GM19463 (cell line): ENCODE results near the gene HLA-B.

Experiments
- ATAC-seq: cut with Tn5 transposase; IDR thresholded peaks from one replicate; pipeline ENCODE4 v1.9.1; 2021; ENCODE audit warnings: mild to moderate bottlenecking, moderate library complexity; ENCODE audit not compliant: unreplicated experiment

The HLA-B gene

DNA sequence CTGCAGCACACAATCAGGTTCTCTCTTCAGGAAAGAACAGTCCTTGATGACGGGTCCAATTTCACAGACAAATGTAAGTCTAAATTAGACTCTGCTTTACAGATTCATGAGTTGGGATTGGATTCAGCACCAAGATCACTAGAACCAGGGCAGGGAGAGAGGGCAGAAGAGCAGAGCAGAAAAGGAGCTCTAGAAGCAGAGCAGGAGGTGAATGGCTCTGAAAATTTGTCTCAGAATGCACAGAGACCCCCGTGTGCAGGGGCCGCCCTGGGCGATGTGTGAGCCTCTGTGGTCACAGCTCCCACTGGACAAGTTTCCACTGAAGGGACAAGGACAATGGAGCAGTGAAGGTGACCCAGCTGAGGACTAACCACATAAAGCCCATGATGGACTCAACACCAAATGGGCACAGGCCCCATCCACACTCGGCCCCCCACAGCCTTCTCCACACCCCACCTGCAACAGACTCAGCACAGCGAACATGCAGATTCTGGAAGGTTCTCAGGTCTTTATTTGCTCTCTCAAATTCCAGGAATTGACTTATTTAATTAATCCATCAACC is 3.5 kb downstream of the HLA-B start:
- no peak for ATAC-seq

DNA sequence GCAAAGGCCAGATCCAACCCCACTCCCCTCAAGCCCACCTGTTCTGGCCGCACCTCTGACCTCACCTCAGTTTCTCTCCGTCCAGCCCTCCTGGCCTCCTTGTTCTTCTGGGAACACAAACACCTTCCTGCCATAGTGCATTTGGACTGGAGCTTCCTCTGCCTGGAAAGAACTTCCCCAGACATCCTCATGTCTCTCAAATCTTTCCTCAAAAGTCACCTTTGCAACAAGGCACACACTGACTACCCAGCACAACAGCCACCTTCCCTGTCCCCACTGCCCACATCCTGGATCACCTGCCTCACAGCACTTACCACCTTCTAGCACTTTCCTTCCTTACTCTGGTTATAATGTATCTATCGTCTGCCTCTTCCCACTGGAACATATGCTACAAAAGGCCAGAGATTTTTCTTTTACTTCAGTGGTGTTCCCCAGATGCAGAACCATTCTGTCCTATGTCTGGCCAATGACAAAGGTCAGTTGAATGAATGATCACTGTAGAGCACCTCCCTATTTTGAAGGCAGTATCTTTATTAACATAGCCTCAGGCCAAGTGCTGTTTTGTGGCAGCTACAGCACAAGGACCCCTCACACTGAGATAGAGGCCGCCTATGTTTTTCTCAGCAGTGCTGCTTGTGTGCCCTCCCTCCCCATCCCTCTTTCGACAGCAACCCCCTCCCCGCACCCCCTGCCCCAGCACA is 4.1 kb downstream of the HLA-B start:
- ATAC-seq: no peak

DNA sequence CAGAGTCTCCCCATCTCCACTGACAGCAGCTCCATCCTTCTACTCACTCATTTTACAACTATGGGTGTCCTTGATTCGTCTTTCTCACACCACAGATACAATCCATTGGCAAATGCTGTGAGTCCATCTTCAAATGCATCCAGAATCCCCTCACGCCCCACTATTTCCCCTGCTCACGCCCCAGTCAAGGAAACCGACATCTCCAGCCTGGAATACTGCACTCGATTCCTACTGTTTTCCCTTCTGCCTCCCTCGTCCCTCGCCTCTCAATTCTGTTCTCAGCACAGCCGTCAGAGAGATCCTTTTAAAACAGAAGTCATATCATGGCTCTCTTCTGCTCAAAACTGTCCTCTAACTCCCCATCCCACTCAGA is 4.7 kb downstream of the HLA-B start:
- no peak for ATAC-seq

DNA sequence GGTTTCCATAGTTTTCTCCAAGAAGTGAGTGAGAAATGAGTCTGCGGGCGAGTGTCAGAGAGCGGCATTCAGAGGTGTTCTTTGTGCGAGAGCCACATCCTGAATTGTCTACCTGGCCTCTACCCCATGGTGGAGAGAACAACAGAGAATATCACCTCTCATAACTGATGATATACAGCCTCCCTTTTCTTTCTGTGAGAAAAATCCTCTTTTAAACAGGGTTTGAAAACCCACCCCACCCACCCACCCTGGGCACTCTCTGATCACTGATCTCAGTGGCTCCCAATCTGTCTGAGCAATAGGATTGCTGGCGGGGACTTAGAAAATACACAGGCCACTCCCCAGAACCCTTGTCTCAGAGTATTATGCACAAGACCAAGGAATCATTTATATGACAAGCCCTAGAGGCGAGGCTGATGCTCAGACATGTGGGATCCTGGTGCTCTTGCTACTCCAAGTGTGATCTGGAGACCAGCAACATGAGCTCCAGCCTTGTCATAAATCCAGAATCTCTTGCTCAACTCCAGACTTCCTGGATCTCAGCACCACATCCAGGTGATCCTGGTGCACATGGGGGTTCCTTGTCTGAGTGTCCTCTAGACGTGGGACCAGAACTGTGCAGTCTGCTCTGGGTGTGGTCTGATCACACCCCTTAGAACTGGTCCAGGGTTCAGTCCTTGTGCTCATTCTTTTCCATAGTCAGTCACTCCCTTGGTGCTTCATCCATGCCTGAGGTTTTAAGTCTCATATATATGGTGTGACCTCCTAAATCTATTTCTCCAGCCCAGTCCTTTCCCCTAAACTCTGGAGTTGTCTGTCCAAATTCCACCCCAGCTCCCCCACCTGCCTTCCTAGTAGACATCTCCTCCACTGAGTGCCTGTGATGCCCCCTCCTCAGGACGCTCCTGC is 5.3 kb downstream of the HLA-B start:
- ATAC-seq: no peak

DNA sequence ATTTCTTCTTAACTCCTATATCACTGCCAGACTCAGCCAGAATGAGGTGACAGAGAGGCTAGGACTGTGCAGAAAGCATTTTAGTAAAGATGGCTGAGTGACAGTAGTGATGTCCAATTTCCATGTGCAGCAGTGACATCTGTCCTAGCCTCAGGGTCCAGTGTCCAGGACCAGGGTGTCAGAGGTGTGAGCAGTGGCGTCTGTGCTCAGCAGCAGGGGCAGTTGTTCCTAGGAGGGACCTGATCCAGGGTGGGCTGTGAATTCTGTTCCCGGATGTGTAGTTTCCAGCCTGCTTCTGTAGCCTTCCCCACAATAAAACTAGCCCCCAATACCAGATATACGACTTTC is 6.0 kb downstream of the HLA-B start:
- ATAC-seq: no peak

DNA sequence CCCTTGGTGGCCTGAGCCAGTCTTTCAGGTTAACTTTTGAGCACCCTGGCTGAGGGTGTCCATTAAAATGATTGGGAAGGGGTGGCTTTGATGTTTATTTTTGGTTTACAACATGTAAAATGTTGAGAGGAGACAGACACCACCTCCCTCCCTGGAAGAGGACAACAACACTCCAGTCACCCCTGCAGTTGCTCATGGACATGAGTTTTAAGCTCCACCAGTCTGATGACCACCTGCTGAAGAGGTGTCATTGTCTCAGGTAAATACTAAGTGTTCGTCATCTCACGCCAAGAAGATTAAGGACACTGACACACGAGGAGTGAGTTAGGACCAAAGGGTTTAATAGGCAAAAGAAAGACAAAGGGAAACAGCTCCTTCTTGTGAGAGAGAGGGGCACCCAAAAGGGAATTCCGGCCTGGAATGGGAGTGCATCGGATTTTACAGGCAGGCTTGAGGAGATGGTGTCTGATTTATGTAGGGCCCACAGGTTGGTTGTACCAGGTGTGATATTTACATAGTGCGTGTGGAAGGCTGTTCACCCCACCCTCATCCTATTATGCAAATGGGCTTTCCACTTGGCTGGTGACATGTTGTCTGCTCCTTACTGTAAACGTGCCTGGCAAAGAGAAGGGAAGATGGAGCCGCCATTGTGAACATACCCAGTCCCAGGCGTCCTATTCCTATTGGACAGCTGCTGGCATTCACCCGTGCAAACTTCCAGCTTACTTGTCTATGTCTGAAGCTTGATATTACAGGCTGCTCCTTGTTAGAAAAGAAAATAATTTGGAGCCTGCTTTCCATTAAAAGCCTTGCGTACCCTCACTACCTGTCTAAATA is 6.6 kb downstream of the HLA-B start:
- ATAC-seq: no peak

DNA sequence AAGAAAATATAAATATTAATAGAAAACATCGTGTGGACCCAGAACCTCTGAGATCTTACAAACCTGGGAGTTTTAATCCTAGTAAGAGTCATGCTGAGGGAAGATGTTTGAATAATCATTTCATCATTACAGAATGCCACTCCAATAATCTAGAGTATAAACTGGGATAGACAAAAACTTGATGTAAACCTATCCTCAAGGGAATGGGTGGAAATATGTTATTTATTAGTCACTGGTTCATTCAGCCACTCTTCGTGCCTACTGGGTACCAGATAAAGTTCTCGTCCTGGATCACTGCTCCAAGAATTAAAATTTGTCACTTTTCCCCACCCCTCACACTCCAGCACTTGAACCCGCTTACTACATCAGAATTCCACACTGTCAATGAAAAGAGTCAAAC is 7.7 kb downstream of the HLA-B start:
- no peak for ATAC-seq

DNA sequence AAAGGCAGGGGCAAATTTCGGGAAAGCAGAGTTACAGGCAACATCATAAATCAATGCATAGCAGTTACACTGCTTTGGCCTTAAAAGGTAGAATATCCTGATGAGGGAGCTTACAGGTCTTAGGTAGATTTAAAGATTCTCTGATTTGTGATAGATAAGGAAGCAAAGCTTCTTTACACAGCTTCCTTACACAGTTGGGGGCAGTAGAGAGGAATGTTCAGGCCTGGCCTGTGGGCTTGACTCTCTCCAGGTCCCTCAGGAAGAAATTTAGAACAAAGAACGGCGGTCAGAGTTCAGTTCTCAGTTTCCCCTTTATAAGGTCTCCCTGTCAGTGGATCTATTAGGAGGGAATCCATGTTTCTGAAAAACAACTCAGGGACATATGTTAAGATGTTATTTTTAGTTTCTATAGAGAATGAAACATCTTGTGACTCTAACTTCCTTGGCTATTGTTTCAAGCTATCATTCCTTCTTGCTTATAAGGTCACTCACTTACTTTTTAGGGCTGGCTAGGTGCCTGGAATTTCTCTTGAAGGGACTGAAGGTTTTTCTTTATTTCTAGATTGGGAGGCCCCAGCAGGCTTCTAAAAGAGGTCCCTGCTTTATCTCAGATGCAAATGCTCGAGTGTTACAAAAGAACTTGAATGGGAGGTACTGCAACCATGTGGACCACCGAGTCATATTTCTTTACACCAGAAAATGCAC is 11.8 kb downstream of the HLA-B start:
- no peak for ATAC-seq

DNA sequence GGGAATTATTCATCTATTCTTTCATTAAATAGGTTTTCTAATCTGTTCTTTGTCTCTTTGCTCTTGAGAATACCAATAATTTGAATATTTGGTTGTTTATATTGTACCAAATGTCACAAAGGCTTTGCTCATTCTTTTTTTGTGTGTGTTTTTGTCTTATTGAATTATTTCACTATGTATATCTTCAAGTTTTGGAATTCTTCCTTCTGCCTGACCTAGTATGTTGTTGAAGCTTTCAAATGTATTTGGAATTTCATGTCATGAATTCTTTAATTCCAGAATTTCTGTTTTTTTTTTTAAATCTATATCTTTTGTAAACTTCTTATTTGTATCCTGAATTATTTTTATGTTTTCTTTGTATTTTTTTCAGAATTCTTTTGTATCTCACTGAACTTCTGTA is 16.8 kb downstream of the HLA-B start:
- no peak for ATAC-seq

DNA sequence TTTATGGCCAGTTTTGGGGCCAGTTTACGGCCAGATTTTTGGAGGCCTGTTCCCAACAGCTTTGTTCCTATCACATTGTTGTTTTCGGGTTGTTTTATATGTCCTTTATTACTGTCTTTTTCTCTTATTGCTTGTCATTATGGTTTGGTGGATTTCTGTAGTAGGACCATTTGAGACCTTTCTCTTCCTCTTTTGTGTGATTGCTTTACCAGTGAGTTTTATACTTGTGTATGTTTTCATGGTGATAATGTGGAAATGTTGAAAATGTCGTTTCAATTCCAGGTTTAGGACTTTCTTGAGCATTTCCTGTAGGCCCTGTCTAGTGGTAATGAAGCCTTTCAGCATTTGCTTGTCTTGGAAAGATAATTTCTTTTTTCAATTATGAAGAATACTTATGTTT is 17.8 kb downstream of the HLA-B start:
- ATAC-seq: no peak

DNA sequence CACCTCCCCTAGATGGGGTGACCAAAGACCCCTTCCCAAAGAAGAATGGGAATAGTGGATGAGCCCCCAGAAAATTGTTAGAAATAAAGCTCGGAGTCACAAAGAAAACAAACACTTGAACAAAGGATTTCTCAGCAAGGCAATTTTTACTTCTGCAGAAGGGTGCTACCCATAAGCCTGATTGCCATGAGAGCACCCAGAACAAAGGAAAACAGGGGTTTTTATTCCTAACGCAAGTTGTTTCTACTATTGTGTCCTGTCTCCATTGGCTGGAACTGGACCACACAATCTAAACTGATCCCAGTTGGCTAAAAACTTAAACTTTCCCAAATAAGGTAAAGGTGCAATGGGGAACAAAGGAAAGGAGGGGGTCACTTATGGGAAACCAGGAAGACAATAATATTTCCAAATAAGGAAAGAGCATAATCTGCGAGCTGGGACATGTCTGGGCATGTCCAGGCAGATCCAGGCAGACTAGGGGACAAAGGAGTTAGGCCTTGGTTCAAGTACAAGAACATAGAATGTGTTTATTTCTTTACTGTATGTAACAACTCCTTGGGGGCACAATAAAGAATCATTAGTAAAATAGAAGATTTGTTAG is 20.0 kb downstream of the HLA-B start:
- no peak for ATAC-seq

DNA sequence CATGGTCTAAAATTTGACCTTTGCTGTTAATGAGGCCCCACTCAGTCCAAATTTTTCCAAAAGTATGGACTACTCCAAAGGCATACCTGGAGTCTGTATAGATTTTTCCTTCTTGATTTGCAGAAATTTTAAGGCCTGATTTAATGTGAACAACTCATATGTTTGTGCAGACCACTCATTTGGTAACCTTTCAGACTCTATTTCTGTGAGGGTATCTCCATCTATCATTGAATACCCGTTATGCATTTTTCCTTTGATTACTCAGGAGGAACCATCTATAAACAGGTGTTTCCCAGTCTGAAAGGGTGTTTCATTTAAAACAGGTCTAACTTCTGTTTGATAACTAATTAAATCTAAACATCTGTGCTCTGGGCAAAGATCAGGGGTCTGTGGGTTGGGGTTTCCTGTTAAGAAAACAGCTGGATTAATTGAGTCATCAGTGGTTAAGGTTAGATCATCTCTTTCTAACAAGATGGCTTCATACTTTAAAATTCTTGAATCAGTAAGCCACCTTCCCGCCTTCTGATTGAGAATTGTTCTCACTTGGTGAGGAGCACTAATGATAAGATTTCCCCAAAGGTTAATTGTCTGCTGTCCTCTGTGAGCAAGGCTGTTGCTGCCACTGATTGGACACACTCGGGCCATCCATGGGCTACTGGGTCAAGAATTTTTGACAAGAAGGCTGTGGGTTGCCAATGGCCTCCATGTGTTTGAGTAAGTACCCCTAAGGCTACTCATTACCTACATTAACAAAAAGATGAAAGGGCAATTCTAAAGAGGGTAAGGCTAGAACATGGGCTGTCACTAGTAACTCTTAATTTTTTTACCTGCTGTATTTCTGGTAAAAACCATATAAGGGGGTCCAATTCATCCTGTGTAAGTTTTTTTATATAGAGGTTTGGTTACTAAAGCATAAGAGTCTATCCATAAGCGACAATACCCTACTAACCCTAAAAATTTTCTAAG is 24.1 kb downstream of the HLA-B start:
- ATAC-seq: no peak

DNA sequence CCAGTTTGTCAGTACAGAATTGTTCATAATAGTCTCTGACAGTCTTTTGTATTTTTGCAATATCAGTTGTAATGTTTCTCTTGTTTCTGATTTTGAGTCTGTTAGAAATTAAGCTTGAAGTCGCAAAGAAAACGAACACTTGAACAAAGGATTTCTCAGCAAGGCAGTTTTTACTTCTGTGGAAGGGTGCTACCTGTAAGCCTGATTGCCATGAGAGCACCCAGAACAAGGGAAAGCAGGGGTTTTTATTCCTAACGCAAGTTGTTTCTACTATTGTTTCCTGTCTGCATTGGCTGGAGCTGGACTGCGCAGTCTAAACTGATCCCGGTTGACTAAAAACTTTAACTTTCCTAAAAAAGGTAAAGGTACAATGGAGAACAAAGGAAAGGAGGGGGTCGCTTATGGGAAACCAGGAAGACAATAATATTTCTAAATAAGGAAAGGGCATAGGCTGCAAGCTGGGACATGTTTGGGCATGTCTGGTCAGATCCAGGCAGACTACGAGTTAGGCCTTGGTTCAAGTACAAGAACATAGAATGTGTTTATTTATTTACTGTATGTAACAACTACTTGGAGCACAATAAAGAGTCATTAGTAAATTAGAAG is 28.5 kb downstream of the HLA-B start:
- ATAC-seq: no peak

DNA sequence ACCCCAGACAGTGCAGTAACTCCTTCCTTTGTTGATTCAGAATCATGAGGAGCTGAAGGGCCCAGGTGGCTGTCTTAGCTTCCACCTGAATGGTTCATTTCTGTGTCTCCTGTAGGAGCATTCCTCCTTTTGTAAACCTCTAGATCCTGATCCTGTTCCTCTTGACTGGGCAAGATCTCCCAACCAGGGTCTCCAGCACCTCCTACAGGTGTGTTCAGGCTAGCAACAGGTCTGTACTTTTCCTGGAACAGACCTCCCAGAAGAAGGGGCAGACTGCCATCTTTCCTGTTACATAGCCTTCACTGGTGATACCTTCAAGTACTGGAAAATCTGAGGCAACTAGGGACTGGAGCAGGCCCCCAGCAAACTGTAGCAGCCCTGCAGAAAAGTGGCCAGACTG is 35.2 kb downstream of the HLA-B start:
- ATAC-seq: no peak

DNA sequence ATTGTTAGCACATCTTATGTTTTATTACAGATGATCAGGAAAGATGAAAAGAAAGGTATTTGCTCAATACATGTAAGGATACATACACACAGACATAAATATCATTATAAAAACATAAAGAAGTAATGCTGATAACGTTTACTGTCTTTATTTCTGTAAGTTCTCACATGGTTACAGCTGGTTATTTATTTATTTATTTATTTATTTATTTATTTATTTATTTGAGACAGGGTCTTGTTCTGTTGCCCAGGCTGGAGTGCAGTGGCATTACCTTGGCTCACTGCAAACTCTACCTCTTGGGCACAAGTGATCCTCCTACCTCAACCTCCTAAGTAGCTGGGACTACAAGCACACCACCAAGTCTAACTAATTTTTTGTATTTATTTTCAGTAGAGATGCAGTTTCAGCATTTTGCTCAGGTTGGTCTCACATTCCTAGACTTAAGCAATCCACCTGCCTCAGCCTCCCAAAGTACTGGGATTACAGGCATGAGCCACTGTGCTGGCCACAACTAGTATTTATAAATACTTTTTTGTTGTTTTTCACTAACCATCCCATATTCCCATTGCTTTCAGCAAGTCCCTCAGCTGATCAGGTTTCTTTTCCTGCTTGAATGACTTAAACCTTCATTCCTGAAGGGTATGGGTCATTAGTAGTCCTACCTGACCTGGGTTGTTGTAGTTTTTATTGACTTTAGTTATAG is 35.8 kb downstream of the HLA-B start:
- ATAC-seq: no peak

DNA sequence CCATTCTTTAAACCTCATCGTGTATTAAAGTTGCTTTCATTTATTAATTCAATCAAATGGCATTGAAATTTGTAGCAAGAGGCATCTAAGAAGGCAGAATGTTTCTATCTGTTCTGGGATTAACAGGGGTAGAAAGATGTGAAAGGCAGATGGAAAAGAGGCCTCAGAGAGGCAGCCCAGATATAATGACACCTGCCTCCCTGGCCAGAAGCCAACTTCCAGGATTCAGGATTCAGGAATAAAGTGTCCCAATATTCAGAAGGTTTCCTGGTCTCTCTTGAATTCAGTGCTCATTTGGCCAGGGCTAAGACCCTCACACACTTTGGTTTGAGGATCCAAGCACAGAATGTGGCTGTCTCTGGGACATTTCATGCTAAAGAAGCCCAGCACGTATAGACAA is 39.9 kb downstream of the HLA-B start:
- no peak for ATAC-seq

DNA sequence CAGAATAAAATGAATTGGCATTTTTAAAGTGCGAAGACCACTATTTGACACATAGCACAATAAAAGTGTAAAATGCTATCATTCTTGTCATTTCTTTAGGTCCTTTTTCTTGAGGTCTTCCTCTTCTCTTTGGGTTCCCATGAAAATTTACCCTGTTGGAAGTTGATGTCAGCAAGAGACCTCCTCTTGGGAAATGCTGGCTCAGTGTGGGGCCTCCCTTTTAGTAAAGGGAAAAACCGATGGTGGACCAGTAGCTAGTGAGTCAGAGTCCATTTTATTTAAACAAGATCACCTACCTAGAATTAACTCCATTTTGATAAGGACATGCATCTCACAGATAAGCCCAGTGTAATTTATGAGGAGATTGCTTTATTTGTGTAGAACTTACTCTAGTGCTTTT is 47.3 kb downstream of the HLA-B start:
- no peak for ATAC-seq

DNA sequence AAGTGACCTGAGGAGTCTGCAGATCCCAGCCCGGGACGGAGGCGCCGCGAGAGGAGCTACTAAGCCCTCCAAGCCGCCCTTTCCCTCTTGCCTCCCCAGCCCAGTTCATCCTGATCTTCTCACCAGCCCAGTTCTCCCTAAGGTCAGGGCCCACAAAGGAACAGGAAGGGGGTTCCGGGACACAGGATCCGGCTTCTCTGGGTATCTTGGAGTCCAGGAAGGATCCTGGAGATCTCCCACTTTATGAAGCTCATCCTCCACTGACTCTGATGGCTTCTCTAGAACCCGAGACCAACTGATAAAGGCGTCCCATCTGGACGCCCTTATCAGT is 48.2 kb downstream of the HLA-B start:
- no peak for ATAC-seq
